NT2/D1 (cell line): ENCODE results near the gene CDK14.

Experiments
- SUZ12 ChIP-seq: IDR thresholded peaks from 2 replicates; pipeline ENCODE4 v1.6.1; 2011; ENCODE audit not compliant: insufficient read length, insufficient read depth; ENCODE audit errors: extremely low read depth
- YY1 ChIP-seq: IDR thresholded peaks from 2 replicates; pipeline ENCODE4 v1.6.1; 2011; ENCODE audit not compliant: insufficient read length, insufficient read depth
- ZNF274 ChIP-seq: IDR thresholded peaks from 2 replicates; pipeline ENCODE4 v1.6.1; 2011; ENCODE audit warnings: mild to moderate bottlenecking, low read depth, low read length

GRCh38 chr7:90720984-90721760 is 125.1 kb downstream of the CDK14 start:
- TF ChIP-seq YY1: no peak
- no peak for TF ChIP-seq SUZ12
- no peak for TF ChIP-seq ZNF274
